Erythroblast (primary cell): ENCODE data around the gene GPC6.

ENCODE experiments used
- DNase-seq, 2 experiments: peaks; one replicate each; lab custom pipeline; 2025; lab: John Stamatoyannopoulos, UW
- GATA1 ChIP-seq: IDR thresholded peaks from 2 replicates; pipeline ENCODE4 v1.6.1; 2011; ENCODE audit warnings: low read depth, mild to moderate bottlenecking, control low read depth, low read length, moderate library complexity
- POLR2A ChIP-seq: IDR thresholded peaks from 2 replicates; pipeline ENCODE4 v1.6.1; 2011; ENCODE audit warnings: mild to moderate bottlenecking, low read length

GPC6 gene

GRCh38 chr13:94419925-94420305 is 1193.3 kb downstream of the GPC6 start:
- no peak for DNase-seq
- no peak for TF ChIP-seq POLR2A
- TF ChIP-seq GATA1: no peak

GRCh38 chr13:94427313-94427953 is 1200.8 kb downstream of the GPC6 start:
- TF ChIP-seq GATA1 (no peak), POLR2A (no peak)
- no peak for DNase-seq

GRCh38 chr13:94431574-94431973 is 1205.0 kb downstream of the GPC6 start:
- DNase-seq: no peak
- no peak for TF ChIP-seq POLR2A
- TF ChIP-seq GATA1: no peak

GRCh38 chr13:94431987-94432386 is 1205.4 kb downstream of the GPC6 start:
- DNase-seq: peak; percentile 2 to 47
- TF ChIP-seq POLR2A (no peak), GATA1 (no peak)

GRCh38 chr13:94433055-94433961 is 1206.7 kb downstream of the GPC6 start:
- TF ChIP-seq POLR2A: no peak
- TF ChIP-seq GATA1: no peak
- peak; percentile 17 to 45 for DNase-seq

GRCh38 chr13:94435604-94436226 is 1209.1 kb downstream of the GPC6 start:
- peak; percentile 61 to 70 for DNase-seq

GRCh38 chr13:94444826-94445225 is 1218.2 kb downstream of the GPC6 start:
- no peak for DNase-seq
- no peak for TF ChIP-seq POLR2A
- TF ChIP-seq GATA1: no peak

More at GRCh38 chr13:94435604-94436226, 1209.1 kb downstream of the GPC6 start:
- TF ChIP-seq POLR2A: no peak
- no peak for TF ChIP-seq GATA1

- TF ChIP-seq POLR2A: no peak
- no peak for TF ChIP-seq GATA1
- no peak for DNase-seq
Observed at GRCh38 chr13:94454334-94454733, 1227.7 kb downstream of the GPC6 start.

GRCh38 chr13:94454906-94455305 is 1228.3 kb downstream of the GPC6 start:
- DNase-seq: no peak

GRCh38 chr13:94455414-94455813 is 1228.8 kb downstream of the GPC6 start:
- TF ChIP-seq GATA1: no peak
- no peak for TF ChIP-seq POLR2A
- no peak for DNase-seq

More at GRCh38 chr13:94454906-94455305, 1228.3 kb downstream of the GPC6 start:
- no peak for TF ChIP-seq GATA1
- no peak for TF ChIP-seq POLR2A
